ENCODE results near the gene SAXO2.
"Not testable (repeated sequence)": the region's sequence is repeated elsewhere in the genome, so short reads cannot be mapped to it uniquely, and the experiment has no call there.

SAXO2 gene

DNA sequence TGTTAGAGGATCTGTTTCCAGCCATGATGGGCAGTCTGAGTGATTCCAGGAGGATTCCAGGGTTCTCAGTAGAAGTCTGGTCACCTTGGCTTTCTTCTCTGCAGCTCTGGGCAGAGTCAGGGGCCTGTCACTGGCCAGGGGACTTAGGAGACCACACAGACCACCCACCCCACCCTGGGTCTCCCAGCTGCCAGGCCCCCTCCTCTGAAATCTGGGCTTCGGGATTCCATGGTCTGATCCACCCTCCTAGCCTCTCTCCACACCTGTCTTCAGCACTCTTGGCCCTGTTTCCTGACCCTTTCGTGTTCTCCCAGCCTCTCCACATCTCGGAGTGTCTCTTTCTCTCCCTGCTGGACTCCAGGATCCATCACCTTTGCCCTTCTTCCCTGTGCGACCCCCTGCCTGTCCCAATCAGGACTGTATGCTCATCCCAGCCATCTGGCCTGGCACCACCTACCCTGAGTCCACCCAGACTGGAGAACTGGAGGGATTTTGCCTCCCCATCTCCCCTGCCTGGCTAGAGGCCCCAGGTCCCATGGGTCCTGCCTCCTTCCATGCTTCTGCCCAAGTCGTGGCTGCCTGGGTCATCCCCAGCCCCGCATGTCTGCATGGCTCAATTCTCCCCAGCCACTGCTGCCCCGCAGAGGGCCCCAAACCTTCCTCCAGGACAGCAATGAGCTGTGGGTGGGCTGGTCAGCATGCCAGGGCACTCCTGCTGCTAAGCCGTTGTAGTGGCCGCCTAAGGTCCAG lies 52.3 kb downstream of the SAXO2 start:
- no peak for DNase-seq

GRCh38 chr15:82315519-82316246 lies 53.1 kb downstream of the SAXO2 start:
- no peak for DNase-seq

GRCh38 chr15:82316247-82317090 lies 53.9 kb downstream of the SAXO2 start:
- not testable (repeated sequence) for DNase-seq

- DNase-seq, result no peak
Measured at GRCh38 chr15:82317091-82317489, 54.5 kb downstream of the SAXO2 start.

- DNase-seq, result not testable (repeated sequence)
Measured at GRCh38 chr15:82317516-82317915, 54.9 kb downstream of the SAXO2 start.

GRCh38 chr15:82318281-82318680 lies 55.7 kb downstream of the SAXO2 start:
- not testable (repeated sequence) for DNase-seq

GRCh38 chr15:82319522-82320278 lies 57.1 kb downstream of the SAXO2 start:
- not testable (repeated sequence) for DNase-seq

DNA sequence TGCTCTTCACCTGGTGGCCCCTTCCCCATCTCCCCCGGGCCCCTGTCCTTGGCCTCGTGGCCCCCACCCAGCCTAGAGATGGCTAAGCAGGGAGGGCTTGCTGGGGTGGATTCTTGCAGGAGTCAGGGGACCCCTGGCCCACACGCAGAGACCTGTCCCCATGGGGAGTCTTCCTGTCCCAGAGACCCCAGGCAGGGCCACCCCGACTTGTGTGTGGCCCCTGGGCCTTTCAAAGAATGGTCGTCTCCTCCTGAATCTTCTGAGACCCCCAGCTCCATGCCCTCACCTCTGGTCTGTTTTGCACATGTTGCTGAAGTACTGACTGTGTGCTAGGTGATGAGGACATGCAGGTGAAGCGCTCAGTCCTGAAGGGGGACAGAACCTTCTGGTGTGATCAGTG lies 58.2 kb downstream of the SAXO2 start:
- not testable (repeated sequence) for DNase-seq

- DNase-seq, result not testable (repeated sequence)
Measured at GRCh38 chr15:82322488-82322887, 59.9 kb downstream of the SAXO2 start.

DNA sequence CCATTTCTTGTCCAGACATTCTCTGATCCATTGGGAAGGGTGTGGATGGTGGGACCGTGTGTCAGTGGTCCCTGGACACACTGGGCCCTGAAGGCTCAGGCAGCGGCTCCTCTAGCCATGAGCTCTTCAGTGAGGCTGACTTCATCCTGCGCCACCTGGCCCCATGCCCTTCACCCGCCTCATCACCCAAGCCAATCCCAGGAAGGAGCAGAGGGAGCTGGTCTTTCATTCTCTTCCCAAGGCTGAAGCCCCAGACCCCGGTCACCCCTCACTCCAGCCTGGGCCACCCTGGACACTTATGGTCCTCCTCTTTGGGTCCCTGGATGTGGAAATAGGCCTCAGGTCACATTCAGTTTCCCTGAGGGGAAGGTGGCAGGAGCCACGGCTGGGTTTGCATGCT lies 62.2 kb downstream of the SAXO2 start:
- DNase-seq, result not testable (repeated sequence)

GRCh38 chr15:82325646-82326045 lies 63.0 kb downstream of the SAXO2 start:
- not testable (repeated sequence) for DNase-seq

DNA sequence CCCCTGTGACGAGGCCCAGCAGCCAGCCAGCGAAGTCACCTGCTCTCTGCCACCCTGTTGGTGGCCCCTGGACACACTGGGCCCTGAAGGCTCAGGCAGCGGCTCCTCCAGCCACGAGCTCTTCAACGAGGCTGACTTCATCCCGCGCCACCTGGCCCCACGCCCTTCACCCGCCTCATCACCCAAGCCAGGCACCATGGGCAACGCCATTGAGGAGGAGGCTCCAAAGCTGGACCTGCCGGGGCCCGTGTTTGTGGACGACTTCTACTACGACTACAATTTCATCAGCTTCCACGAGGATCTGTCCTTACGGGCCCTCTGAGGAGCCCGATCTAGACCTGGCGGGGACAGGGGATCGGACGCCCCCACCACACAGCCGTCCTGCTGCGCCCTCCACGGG lies 64.3 kb downstream of the SAXO2 start:
- not testable (repeated sequence) for DNase-seq

DNA sequence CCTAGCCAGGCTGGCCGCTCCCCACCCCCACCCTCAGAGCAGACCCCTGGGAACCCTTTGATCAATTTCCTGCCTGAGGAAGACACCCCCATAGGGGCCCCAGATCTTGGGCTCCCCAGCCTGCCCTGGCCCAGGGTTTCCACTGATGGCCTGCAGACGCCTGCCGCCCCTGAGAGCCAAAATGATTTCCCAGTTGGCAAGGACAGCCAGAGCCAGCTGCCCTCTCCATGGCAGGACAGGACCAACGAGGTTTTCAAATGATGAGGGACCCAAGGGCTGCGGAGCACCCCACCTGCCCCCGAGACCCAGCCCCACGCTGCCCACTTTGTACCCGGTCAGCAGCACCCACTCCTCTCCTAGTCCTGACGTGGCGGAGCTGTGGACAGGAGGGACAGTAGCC lies 64.8 kb downstream of the SAXO2 start:
- not testable (repeated sequence) for DNase-seq

DNA sequence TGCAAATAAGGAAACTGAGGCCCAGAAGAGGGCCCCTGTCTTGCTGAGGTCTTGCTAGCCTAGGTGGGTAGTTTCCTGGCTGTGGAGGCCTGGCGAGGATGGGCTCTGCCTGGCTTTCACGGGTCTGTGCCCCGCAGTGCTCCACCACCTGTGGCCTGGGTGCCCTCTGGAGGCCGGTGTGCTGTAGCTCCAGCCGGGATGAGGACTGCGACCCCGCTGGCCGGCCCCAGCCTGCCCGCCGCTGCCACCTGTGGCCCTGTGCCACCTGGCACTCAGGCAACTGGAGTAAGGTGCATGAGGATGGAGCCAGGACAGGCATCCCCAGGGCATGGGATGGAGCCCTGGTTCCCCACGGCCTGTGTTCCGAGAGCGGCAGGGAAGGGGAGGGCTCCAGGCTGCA lies 66.4 kb downstream of the SAXO2 start:
- not testable (repeated sequence) for DNase-seq

DNA sequence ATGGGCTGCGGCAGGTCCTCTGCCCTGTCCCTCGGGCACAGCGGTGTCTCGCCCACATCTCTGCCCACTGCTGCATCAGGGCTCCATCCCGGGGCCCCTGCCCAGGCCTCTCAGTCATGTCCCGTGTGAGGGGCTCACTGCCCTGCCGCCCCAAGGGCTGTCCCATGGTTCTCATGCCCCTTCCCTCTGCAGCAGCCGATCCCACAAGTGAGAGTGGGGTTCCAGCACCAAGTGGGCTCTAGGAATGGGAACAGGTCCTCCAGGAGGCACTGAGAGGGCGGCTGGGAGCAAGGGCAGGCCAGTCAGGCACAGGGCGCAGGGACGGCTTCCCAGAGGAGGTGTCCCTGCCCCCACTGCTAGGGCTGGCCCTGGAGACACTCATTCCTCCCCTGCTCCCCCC lies 68.3 kb downstream of the SAXO2 start:
- DNase-seq, result not testable (repeated sequence)

GRCh38 chr15:82331576-82332304 lies 69.1 kb downstream of the SAXO2 start:
- not testable (repeated sequence) for DNase-seq

- not testable (repeated sequence) for DNase-seq
Measured at GRCh38 chr15:82332711-82333602, 70.3 kb downstream of the SAXO2 start.

DNA sequence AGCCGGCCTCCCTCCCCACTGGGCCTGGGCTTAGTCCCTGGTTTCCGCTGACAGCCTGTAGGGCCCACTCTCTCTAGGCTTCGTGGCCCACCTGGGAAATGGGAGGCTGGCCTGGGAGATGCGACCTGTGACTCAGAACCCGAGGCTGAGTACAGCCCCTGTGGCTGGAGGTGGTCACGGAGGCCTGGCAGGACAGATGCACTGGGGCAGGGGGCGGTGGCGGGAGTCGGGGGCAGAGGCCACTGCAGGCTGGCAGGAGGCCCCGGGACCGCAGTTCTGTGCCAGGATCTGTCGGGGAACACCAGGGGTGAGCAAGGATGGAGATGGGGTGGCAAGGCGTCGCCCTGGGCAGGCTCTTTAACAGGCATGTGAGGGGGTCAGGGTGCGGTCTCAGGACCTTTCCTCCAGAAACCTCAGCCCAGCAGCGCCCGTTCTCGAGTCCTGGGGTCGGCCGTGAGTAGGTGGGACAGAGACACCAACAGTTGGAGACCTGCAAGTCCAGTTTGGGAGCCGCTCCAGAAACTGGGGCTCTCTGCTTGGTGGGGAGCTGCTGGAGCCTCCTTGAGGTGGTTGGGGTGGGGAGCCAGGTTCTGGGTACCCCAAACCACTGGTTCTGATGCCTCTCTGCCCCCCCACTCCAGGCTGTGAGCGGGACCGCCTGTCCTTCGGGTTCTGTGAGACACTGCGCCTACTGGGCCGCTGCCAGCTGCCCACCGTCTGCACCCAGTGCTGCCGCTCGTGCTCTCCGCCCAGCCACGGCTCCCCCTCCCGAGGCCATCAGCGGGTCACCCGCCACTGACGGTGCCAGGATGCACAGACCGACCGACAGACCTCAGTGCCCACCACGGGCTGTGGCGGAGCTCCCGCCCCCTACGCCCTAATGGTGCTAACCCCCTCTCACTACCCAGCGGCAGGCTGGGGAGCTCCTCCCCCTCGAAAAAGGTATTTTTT lies 71.3 kb downstream of the SAXO2 start:
- DNase-seq, result not testable (repeated sequence)

All from T-helper 1 cell (primary cell).